ENCODE results near the gene ARL15.
"Not testable (repeated sequence)": the region's sequence is repeated elsewhere in the genome, so short reads cannot be mapped to it uniquely, and the experiment has no call there.

ARL15 gene

GRCh38 chr5:53871775-53872174 is 438.6 kb downstream of the ARL15 start:
- H3K4me3 ChIP-seq (replicated peaks in 1 of 2; ENCODE audit: low read depth in 2 of 2, low read length in 2 of 2), result no peak overlapping the region
- DNase-seq (ENCODE audit: low read depth in 2 of 2), result no peak
- TF ChIP-seq, protein P1, sequence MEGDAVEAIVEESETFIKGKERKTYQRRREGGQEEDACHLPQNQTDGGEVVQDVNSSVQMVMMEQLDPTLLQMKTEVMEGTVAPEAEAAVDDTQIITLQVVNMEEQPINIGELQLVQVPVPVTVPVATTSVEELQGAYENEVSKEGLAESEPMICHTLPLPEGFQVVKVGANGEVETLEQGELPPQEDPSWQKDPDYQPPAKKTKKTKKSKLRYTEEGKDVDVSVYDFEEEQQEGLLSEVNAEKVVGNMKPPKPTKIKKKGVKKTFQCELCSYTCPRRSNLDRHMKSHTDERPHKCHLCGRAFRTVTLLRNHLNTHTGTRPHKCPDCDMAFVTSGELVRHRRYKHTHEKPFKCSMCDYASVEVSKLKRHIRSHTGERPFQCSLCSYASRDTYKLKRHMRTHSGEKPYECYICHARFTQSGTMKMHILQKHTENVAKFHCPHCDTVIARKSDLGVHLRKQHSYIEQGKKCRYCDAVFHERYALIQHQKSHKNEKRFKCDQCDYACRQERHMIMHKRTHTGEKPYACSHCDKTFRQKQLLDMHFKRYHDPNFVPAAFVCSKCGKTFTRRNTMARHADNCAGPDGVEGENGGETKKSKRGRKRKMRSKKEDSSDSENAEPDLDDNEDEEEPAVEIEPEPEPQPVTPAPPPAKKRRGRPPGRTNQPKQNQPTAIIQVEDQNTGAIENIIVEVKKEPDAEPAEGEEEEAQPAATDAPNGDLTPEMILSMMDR (IDR thresholded peaks at IDR 0.05; ENCODE audit: low read depth, low read length), result no peak

- TF ChIP-seq, protein P1 (IDR thresholded peaks at IDR 0.05; ENCODE audit: low read depth, low read length), result no peak
- DNase-seq (ENCODE audit: low read depth in 2 of 2), result peak in 1 of 2 donors; percentile 26
- no peak overlapping the region for H3K4me3 ChIP-seq (replicated peaks in 1 of 2; ENCODE audit: low read depth in 2 of 2, low read length in 2 of 2)
These were observed 439.3 kb downstream of the ARL15 start for GRCh38 chr5:53871050-53871449.

DNA sequence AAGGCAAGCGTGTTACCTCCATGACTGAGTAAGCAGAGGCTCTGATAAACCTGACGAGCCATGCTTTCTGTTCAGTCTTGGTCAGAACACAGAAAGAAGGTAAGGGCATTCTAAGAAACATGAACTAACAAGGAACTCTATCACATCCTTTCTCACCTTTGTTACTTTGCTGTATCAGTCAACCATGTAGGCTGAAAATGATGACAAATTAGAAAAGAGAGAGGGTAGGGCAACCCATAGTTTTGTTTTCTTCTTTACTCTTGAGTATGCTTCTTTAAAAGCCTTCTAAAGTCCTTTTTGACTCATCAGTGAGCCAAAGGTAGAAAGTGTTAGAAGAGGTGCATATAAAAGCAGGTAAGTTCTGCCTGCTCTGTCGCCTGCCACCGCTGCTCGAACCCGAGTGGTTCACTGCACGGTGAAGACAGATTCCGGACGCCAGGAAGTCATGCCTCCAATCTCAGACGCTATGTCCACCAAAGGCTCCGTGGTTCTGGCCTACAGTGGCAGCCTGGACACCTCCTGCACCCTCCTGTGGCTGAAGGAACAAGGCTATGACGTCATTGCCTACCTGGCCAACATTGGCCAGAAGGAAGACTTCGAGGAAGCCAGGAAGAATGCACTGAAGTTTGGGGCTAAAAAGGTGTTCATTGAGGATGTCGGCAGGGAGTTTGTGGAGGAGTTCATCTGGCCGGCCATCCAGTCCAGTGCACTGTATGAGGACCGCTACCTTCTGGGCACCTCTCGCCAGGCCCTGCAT is 451.5 kb downstream of the ARL15 start:
- H3K4me3 ChIP-seq (replicated peaks in 1 of 2; ENCODE audit: low read depth in 2 of 2, low read length in 2 of 2), result no peak overlapping the region
- TF ChIP-seq, protein P1 (IDR thresholded peaks at IDR 0.05; ENCODE audit: low read depth, low read length), result no peak
- no peak for DNase-seq (ENCODE audit: low read depth in 2 of 2)

DNA sequence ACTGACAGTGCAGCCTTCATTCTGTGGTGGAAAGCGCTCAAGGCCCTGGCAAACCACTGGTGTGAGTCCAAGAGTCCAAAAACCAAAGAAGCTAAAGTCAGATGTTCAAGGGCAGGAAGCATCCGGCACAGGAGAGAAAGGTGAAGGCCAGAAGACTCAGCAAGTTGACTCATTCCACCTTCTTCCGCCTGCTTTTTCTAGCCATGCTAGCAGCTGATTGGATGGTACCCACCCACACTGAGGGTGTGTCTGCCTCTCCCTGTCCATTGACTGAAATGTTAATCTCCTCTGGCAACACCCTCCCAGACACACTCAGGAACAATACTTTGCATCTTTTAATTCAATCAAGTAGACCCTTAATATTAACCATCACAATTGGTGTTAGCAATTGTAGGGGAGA is 453.9 kb downstream of the ARL15 start:
- no peak overlapping the region for H3K4me3 ChIP-seq (replicated peaks in 1 of 2; ENCODE audit: low read depth in 2 of 2, low read length in 2 of 2)
- TF ChIP-seq, protein P1 (IDR thresholded peaks at IDR 0.05; ENCODE audit: low read depth, low read length), result no peak
- DNase-seq (ENCODE audit: low read depth in 2 of 2), result no peak

- not testable (repeated sequence) for H3K4me3 ChIP-seq (replicated peaks in 1 of 2; ENCODE audit: low read depth in 2 of 2, low read length in 2 of 2); DNase-seq (ENCODE audit: low read depth in 2 of 2)
These were observed 473.4 kb downstream of the ARL15 start for GRCh38 chr5:53836851-53837430.

GRCh38 chr5:53834500-53834899 is 475.9 kb downstream of the ARL15 start:
- H3K4me3 ChIP-seq (replicated peaks in 1 of 2; ENCODE audit: low read depth in 2 of 2, low read length in 2 of 2), result no peak overlapping the region
- TF ChIP-seq, protein P1 (IDR thresholded peaks at IDR 0.05; ENCODE audit: low read depth, low read length), result no peak
- peak in 1 of 2 donors; percentile 7 for DNase-seq (ENCODE audit: low read depth in 2 of 2)

All from cardiac fibroblast (primary cell).